NCI-H526 (cell line): Measurements from ENCODE around the gene GNL2.
"Not testable (repeated sequence)": the region's sequence is repeated elsewhere in the genome, so short reads cannot be mapped to it uniquely, and the experiment has no call there.

Experiments used
- DNase-seq, 2 experiments: peaks; one replicate each; lab custom pipeline; 2025; lab: John Stamatoyannopoulos, UW

GNL2 gene

GRCh38 chr1:37559080-37559479 lies 36.7 kb downstream of the GNL2 start:
- DNase-seq, result no peak

GRCh38 chr1:37558411-37558810 lies 37.3 kb downstream of the GNL2 start:
- no peak for DNase-seq

- DNase-seq, result no peak
Observed at GRCh38 chr1:37557402-37557801, 38.3 kb downstream of the GNL2 start.

GRCh38 chr1:37556712-37557196 lies 39.0 kb downstream of the GNL2 start, which contains the start of gene DNALI1:
DNALI1 (plus strand) TSS chr1:37556940; CDS start chr1:37556995, 55 bp downstream.
- DNase-seq, result peak; percentile 25 to 87

GRCh38 chr1:37553927-37554808 lies 41.6 kb downstream of the GNL2 start, which contains the start of gene SNIP1:
SNIP1 (minus strand) TSS chr1:37554293; CDS start chr1:37554229, 64 bp downstream.
- peak; percentile 97 to 99 for DNase-seq

GRCh38 chr1:37553598-37553926 lies 42.2 kb downstream of the GNL2 start:
- DNase-seq, result no peak

- no peak for DNase-seq
Observed at GRCh38 chr1:37549341-37549740, 46.4 kb downstream of the GNL2 start.

- DNase-seq, result no peak
Observed at GRCh38 chr1:37545019-37545418, 50.7 kb downstream of the GNL2 start.

GRCh38 chr1:37544530-37544929 lies 51.2 kb downstream of the GNL2 start:
- DNase-seq, result no peak

- no peak for DNase-seq
Observed at GRCh38 chr1:37540036-37540785, 55.5 kb downstream of the GNL2 start.

- not testable (repeated sequence) for DNase-seq
Observed at GRCh38 chr1:37539154-37539553, 56.6 kb downstream of the GNL2 start.

GRCh38 chr1:37537378-37537777 lies 58.4 kb downstream of the GNL2 start:
- peak in 1 of 2 experiments; percentile 27 for DNase-seq

GRCh38 chr1:37533317-37534093 lies 62.2 kb downstream of the GNL2 start:
- DNase-seq, result no peak

GRCh38 chr1:37532418-37533156 lies 63.1 kb downstream of the GNL2 start:
- not testable (repeated sequence) for DNase-seq

- not testable (repeated sequence) for DNase-seq
Observed at GRCh38 chr1:37529888-37530287, 65.8 kb downstream of the GNL2 start.

- no peak for DNase-seq
Observed at GRCh38 chr1:37519613-37520012, 76.1 kb downstream of the GNL2 start.

- not testable (repeated sequence) for DNase-seq
Observed at GRCh38 chr1:37518929-37519328, 76.8 kb downstream of the GNL2 start.

- DNase-seq, result not testable (repeated sequence)
Observed at GRCh38 chr1:37518241-37518640, 77.5 kb downstream of the GNL2 start.

GRCh38 chr1:37517569-37517968 lies 78.2 kb downstream of the GNL2 start:
- no peak for DNase-seq
